ENCODE measurements around the gene TWIST2. TPM values are rescaled to one million over a fixed set of nuclear protein-coding genes. Genes with fewer than 3 reads are reported as not detected.

TWIST2 gene
- total RNA-seq, 4 donors from 2014 or later: 72.5 to 140 (median 106) TPM

GRCh38 chr2:238893349-238894000, 45.6 kb downstream of the TWIST2 start:
- peaks cover 0 to 41% (median 7%) of the 10 kb centered on the region in 4 donors for H3K4me1 ChIP-seq
- no peak overlapping the region for H3K4me3 ChIP-seq
- H3K27me3 ChIP-seq: no peaks in the 10 kb centered on the region
- no peak overlapping the region for H3K27ac ChIP-seq
- no peaks in the 10 kb centered on the region for H3K36me3 ChIP-seq
- no peak for TF ChIP-seq EP300 (IDR thresholded peaks at IDR 0.05)
- TF ChIP-seq CTCF (IDR thresholded peaks at IDR 0.05): no peak
- TF ChIP-seq POLR2A (IDR thresholded peaks at IDR 0.05): no peak
- no peaks in the 10 kb centered on the region for H3K9me3 ChIP-seq
- 86 to 89% methylated on average over 30 of the region's 30 CpGs for WGBS, 2 donors
- DNase-seq (ENCODE audit: low spot score in 2 of 2): no peak

- H3K4me3 ChIP-seq: no peak overlapping the region
- DNase-seq (ENCODE audit: low spot score in 2 of 2): no peak
- peaks cover 0 to 41% (median 7%) of the 10 kb centered on the region in 4 donors for H3K4me1 ChIP-seq
- H3K27me3 ChIP-seq: no peaks in the 10 kb centered on the region
- no peaks in the 10 kb centered on the region for H3K9me3 ChIP-seq
- H3K36me3 ChIP-seq: no peaks in the 10 kb centered on the region
- H3K27ac ChIP-seq: no peak overlapping the region
- no peak for TF ChIP-seq POLR2A (IDR thresholded peaks at IDR 0.05)
- TF ChIP-seq CTCF (IDR thresholded peaks at IDR 0.05): no peak
- no peak for TF ChIP-seq EP300 (IDR thresholded peaks at IDR 0.05)
- WGBS, 2 donors: 80 to 85% methylated on average over 13 of the region's 13 CpGs
These were observed 46.5 kb downstream of the TWIST2 start for GRCh38 chr2:238894226-238894949.

- 88 to 89% methylated on average over 10 of the region's 10 CpGs for WGBS, 2 donors
- no peaks in the 10 kb centered on the region for H3K27me3 ChIP-seq
- DNase-seq (ENCODE audit: low spot score in 2 of 2): no peak
- H3K4me1 ChIP-seq: peaks cover 0 to 41% (median 7%) of the 10 kb centered on the region in 4 donors
- no peak overlapping the region for H3K4me3 ChIP-seq
- no peaks in the 10 kb centered on the region for H3K9me3 ChIP-seq
- H3K36me3 ChIP-seq: no peaks in the 10 kb centered on the region
- H3K27ac ChIP-seq: peak overlapping the region in 1 of 4 donors; percentile 21
- no peak for TF ChIP-seq CTCF (IDR thresholded peaks at IDR 0.05)
- TF ChIP-seq POLR2A (IDR thresholded peaks at IDR 0.05): no peak
- TF ChIP-seq EP300 (IDR thresholded peaks at IDR 0.05): no peak
These were observed 47.0 kb downstream of the TWIST2 start for GRCh38 chr2:238894950-238895298.

GRCh38 chr2:238895361-238895882, 47.5 kb downstream of the TWIST2 start:
- TF ChIP-seq POLR2A (IDR thresholded peaks at IDR 0.05): no peak
- no peak for TF ChIP-seq CTCF (IDR thresholded peaks at IDR 0.05)
- TF ChIP-seq EP300 (IDR thresholded peaks at IDR 0.05): no peak
- DNase-seq (ENCODE audit: low spot score in 2 of 2): no peak
- Histone ChIP-seq H3K4me1 (peaks cover 0 to 45% (median 7%) of the 10 kb centered on the region in 4 donors), H3K9me3 (no peaks in the 10 kb centered on the region), H3K4me3 (no peak overlapping the region), H3K27ac (peak overlapping the region in 2 of 4 donors; percentile 10 to 21), H3K36me3 (no peaks in the 10 kb centered on the region), H3K27me3 (no peaks in the 10 kb centered on the region)
- 78 to 86% methylated on average over 20 of the region's 20 CpGs for WGBS, 2 donors

Data from tibial nerve (tissue), 4 donors.